Mononuclear cell (primary cell): Measurements from ENCODE around the gene NPIPB8. TPM values are rescaled to one million over a fixed set of nuclear protein-coding genes. Genes with fewer than 3 reads are reported as not detected.
"Not testable (repeated sequence)": the region's sequence is repeated elsewhere in the genome, so short reads cannot be mapped to it uniquely, and the experiment has no call there.

Experiments
- H3K27me3 ChIP-seq: 2 replicates; pipeline ENCODE4 v1.6.0; 2011; ENCODE audit warnings: low read length, control low read depth; ENCODE audit not compliant: insufficient read depth
- H3K4me1 ChIP-seq: 2 replicates; pipeline ENCODE4 v1.5.1; 2011; ENCODE audit warnings: mild to moderate bottlenecking, low read length, control low read depth; ENCODE audit not compliant: insufficient read depth
- H3K4me3 ChIP-seq: 2 replicates; pipeline ENCODE4 v1.5.1; 2011; ENCODE audit warnings: mild to moderate bottlenecking, low read length, moderate library complexity
- H3K9me3 ChIP-seq: 2 replicates; pipeline ENCODE4 v1.5.1; 2011; ENCODE audit warnings: low read depth, mild to moderate bottlenecking, control low read depth, low read length
- total RNA-seq: library from RNA; depleted of rRNA; stranded (reverse); fragments of >200 nt; gene quantifications from one replicate; pipeline ENCODE4 v1.2.3, GENCODE V29; 2012

Gene NPIPB8
- 0.10 TPM for total RNA-seq

DNA sequence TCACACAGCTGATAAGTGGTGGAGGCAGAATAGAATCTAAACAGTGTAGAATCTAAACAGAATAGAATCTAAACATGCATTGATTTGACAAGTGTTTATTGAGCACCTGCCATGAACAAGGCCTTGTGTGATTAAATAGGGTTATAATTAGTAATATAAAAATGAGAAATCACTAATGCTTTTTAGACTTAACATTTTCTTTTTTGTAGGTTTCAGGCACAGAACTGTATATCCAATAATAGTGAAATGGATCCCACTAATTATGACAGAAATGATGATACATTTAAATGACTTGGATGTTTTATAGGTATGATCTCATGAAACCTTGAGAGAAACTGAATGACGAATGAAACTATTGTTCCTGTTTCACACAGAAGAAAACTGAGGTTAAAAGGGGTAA lies at the start of gene NPIPB8:
Gene NPIPB8 (plus strand): TSS at position 301 of the 400 bp plus-strand sequence. CDS start 296 bp downstream, outside the sequence.
- not testable (repeated sequence) for H3K4me3 ChIP-seq, H3K9me3 ChIP-seq, H3K27me3 ChIP-seq, H3K4me1 ChIP-seq

DNA sequence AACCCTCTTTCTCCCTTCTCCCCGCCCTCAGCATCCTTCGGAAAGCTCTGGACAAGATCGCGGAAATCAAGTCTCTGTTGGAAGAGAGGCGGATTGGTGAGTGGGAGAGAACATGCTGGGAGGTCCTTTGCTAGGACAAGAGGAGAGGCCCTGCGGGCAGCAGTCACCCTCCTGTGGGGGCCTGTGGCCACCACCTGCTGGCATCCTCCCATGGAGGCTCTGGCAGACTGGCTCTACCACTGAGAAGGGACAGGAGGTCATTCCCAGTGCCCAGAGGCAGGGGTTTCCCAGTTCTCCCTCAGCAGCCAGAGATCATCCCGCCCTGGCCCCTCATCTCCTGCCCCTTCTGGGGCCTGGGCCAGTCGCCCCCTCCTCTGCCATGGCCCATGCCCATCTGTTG lies 48.8 kb upstream of the NPIPB8 start:
- Histone ChIP-seq H3K4me3 (no peak overlapping the region), H3K9me3 (no peaks in the 10 kb centered on the region), H3K4me1 (no peaks in the 10 kb centered on the region), H3K27me3 (no peaks in the 10 kb centered on the region)

DNA sequence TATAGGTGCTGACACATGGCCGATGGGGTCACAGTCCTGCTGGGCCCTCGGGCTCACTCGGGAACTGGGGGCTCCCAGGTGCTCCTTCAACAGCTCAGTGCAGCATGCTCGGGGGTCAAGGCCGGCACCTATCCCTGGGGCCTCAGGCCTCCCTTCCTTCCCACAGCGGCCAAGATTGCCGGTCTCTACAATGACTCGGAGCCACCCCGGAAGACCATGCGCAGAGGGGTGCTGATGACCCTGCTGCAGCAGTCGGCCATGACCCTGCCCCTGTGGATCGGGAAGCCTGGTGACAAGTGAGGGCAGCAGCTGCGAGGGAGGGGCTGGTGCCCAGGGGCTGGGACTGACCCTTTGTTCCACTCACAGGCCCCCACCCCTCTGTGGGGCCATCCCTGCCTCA lies 47.9 kb upstream of the NPIPB8 start:
- Histone ChIP-seq H3K4me1 (no peaks in the 10 kb centered on the region), H3K4me3 (no peak overlapping the region), H3K9me3 (no peaks in the 10 kb centered on the region), H3K27me3 (no peaks in the 10 kb centered on the region)

DNA sequence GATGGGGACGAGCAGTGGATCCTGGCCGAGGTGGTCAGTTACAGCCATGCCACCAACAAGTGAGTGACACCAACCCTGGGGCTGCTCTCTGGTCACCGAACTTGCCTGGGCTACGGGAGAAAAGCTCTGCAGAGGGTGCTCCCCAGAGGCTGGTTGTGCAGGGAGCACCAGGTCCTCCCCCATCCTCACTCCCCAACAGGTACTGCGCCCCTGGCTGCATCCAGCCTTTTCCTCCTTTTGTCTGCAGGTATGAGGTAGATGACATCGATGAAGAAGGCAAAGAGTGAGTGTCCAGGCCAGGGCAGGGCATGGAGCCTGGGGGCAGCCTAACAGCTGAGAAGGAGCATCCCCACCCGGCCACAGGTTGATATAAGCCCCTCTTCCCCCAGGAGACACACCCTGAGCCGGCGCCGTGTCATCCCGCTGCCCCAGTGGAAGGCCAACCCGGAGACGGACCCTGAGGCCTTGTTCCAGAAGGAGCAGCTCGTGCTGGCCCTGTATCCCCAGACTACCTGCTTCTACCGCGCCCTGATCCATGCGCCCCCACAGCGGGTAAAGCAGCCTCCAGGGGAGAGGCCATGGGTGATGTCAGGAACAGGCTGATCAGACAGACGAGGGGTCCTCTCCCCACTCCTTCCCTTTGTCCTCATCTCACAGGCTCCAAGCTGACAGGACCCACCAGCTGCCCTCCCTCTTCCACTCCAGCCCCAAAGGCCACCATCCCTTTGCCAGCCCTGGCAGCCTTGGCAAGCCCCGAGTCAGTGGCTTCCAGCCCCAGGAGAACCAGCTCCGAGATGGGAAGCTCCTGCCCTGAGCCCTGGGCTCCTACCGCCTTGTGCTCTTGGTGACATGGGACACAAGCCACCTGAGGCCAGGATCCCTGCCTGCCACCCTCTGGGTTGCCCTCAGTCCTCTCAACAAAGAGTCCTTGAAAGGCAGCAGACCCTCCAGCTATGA lies 47.2 kb upstream of the NPIPB8 start:
- H3K4me3 ChIP-seq, result no peak overlapping the region
- no peaks in the 10 kb centered on the region for H3K4me1 ChIP-seq
- H3K27me3 ChIP-seq, result no peaks in the 10 kb centered on the region
- H3K9me3 ChIP-seq, result no peaks in the 10 kb centered on the region

DNA sequence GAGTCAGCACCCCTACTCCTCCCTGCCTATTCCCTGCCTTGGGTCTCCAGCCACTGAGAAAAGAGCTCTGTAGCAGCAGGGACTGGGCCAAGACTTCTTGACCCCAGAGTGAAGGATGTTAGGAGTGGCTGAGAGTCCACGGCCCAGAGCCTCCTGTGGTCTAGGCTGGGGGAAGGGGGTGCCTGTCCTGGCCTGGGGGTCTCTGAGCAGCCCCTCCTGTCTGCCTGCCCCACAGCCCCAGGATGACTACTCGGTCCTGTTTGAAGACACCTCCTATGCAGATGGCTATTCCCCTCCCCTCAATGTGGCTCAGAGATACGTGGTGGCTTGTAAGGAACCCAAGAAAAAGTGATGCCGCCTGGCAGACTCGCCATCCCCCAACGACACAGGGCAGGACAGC lies 46.5 kb upstream of the NPIPB8 start:
- no peaks in the 10 kb centered on the region for H3K27me3 ChIP-seq
- no peaks in the 10 kb centered on the region for H3K9me3 ChIP-seq
- H3K4me1 ChIP-seq, result no peaks in the 10 kb centered on the region
- no peak overlapping the region for H3K4me3 ChIP-seq

DNA sequence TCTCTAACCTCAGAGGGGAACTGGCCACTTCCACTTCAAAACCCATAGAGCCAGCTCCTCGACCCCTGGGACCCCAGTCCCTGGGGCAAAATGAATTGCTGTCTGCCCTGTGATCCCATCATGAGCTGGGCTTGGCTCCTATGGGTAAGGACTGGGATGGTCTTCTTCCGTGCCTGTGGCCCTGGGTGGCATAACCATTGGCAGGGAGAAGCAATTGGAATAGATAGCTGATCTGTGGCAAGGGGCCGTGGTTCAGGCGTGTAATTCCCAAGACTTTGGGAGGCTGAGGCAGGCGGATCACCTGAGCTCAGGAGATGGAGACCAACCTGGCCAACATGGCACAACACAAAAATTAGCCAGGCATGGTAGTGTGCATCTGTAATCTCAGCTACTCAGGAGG lies 45.4 kb upstream of the NPIPB8 start:
- Histone ChIP-seq H3K4me1 (peaks cover 6% of the 10 kb centered on the region), H3K27me3 (no peaks in the 10 kb centered on the region), H3K4me3 (no peak overlapping the region), H3K9me3 (no peaks in the 10 kb centered on the region)

DNA sequence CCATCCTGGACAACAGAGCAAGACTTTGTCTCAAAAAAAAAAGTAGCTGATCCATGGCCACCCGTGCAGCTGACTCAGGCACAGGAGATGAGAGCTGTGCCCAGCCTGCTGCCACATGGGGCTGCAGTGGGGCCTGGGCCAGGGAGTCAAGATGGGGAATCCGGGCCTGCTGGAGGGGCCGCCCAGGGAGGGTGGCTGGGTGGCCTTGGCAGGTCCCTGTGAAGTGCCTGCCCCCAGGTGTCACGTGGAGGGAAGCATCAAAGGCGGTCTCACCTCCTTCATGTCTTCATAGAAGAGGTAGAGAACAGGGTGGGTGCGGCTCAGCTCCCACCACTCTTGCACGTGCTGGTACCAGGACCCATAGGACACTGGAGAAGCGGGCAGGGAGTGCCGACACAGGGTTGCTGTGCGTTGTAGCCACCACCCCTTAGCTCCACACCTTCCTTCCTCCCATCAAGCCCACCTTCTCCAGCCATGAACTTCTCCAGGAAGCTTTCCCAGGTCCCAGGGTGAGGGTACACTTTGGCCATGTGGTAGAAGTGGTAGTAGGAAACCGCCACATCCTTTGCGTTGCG lies 44.8 kb upstream of the NPIPB8 start:
- Histone ChIP-seq H3K4me1 (peaks cover 6% of the 10 kb centered on the region), H3K4me3 (no peak overlapping the region), H3K27me3 (no peaks in the 10 kb centered on the region), H3K9me3 (no peaks in the 10 kb centered on the region)

DNA sequence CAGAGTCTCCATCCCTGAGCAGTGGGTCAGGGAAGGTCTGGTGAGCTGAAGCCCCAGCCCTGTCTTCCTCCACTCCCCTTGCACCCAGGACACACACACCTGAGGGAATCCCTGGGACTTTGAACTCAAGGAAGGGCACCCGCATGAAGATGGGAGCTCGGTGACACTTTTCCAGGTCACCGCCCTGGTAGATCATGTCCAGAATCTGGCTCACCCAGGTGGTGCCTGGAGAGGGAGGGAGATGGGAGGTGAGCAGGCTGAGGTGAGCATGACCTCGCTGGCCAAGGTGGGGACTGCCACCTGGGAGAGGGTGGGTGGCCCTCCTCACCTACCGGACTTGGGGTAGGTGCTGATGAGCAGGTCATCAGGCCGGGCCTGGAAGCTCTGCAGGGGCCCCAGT lies 42.4 kb upstream of the NPIPB8 start:
- not testable (repeated sequence) for H3K4me3 ChIP-seq, H3K27me3 ChIP-seq, H3K4me1 ChIP-seq, H3K9me3 ChIP-seq

DNA sequence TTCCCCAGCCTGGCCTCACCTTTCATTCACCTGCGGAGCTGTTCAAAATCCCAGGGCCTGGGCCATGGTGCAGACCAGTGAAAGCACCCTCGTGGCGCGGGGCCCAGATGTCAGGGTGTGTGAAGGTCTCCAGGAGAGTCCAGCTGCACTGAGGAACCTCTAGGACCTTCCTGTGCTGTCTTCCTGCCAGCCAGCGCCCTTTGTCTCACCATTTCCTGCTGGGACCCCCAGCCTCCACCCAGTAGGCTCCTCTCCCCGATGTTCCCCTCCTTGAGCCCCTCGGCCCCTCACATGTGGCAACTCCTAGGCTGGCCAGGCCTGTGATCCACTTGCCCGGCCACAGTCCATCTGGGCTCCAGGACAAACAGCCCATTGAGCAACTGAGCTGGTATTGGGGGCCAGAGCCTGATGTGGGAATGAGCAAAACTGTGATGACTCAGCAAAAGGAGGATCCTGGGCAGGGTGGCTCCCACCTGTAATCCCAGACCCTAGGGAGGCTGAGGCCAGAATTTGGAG lies 41.7 kb upstream of the NPIPB8 start:
- no peak overlapping the region for H3K4me3 ChIP-seq
- no peaks in the 10 kb centered on the region for H3K27me3 ChIP-seq
- H3K4me1 ChIP-seq, result peaks cover 6% of the 10 kb centered on the region

DNA sequence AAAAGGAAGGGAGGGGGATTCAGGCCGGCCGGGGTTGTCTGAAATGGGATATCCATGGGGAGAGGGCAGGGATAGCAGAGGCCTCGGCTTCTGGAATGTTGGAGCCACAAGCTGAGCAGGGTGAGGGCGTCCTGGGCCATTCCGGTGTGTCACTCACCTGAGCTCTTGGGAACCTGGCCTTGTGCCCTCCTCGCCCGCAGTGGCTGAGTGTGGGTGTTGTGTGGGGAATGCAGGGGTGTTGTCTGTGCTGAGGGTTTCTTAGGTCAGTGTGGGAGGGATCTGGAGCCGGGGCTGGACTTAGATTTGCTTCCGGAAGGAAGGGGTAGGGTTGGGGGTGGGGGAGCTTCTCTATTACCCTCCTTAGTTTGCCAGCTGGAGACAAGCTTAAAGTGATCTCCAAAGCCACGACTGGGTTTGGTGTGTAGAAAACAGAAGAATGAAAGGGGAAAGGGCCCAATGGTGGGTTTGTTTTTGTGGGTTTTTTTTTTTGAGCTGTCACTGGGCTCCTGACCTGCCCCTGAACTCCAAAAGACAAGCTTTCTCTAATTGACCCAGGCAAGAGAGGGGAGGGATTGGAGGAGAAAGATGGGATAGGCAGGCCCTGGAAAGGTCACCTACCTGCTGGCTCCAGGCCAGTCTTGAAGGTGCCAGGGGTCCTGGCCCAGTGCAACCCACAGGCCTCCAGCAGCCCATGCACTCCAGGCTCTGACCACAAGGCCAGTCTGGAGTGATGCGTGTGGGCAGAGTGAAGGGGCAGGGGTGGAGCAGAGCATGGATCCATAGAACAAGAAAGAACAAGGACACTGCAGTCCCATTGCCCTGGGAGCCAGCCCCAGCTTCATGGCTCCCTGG lies 40.8 kb upstream of the NPIPB8 start, which contains the start of gene SULT1A2:
Gene SULT1A2 (minus strand): TSS at position 211 of the 852 bp plus-strand sequence. CDS start 1,120 bp downstream, outside the sequence.
- H3K27me3 ChIP-seq, result no peaks in the 10 kb centered on the region
- peaks cover 6% of the 10 kb centered on the region for H3K4me1 ChIP-seq
- no peak within 1 kb of the TSS for H3K4me3 ChIP-seq
- H3K9me3 ChIP-seq, result no peaks in the 10 kb centered on the region

More for the DNA sequence above, 41.7 kb upstream of the NPIPB8 start:
- H3K9me3 ChIP-seq, result no peaks in the 10 kb centered on the region

DNA sequence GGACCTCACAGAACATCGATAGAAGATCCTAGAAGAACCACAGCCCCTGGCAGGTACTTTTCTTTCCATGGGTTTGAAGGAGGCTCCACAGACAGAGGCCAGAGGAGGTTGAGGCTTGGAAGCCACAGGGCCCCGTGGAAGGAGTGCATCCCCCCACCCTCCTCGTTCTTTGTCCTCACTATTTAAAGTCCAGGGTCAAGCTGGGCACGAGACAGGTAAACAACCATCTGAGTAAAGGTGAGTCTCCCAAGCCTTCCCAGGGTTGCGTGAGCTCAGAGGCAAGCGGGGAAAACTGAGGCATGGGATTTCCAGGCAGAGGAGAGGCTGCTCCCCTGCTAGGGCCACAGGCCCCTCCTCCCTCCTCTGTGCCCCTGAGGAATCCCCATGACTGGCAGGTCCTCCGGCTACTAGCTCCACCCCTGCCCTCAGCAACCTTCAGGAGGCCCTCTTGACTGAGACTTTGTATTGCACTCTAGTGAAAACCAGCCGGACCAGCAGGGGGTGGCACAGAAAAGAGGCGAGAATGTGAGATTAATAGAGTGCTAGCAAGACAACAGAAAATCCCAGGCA lies 40.1 kb upstream of the NPIPB8 start:
- peaks cover 6% of the 10 kb centered on the region for H3K4me1 ChIP-seq
- no peaks in the 10 kb centered on the region for H3K27me3 ChIP-seq
- no peaks in the 10 kb centered on the region for H3K9me3 ChIP-seq

DNA sequence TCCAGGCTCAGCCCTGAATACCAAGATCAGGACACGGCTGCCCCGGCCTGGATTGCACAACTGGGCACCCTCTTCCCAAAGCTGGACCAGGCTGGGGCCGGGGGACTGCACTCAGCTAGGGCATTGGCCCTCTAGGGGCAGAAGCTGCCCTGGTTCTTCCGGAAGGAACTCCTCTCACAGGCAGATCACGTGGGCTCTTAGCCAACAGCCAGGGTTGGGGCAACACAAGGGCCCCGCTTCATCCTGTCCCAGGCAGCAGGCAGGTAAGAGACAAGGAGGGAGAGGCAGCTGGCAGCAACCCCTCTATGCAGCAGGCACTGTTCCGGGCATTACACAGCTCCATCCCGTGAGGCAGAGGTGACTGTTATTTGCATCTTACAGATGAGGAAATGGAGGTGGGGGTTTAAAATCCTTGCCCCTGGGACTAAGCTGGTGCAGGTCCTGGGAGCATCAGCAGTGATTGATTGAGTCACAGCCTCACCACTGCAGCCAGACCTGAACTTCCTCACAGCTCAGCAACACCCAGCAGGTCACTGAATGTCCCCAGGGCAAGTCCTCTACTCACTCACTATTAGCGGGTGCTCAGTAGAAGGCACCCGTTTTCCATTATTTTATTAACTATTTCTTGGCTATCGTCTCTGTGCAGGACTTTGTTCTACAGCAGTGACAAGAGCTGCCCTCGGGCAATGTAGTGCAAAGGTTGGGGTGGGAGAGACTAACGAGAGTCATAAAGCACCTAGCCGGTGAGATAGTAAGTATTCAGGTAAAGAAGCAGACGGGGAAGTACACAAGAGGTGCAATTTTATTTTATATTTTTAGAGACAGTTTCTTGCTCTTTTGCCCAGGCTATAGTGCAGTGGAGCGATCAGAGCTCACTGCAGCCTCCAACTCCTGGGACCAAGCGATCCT lies 38.2 kb upstream of the NPIPB8 start:
- H3K27me3 ChIP-seq, H3K4me3 ChIP-seq, H3K9me3 ChIP-seq: not testable (repeated sequence)

More for the DNA sequence above, 40.1 kb upstream of the NPIPB8 start:
- no peak overlapping the region for H3K4me3 ChIP-seq

DNA sequence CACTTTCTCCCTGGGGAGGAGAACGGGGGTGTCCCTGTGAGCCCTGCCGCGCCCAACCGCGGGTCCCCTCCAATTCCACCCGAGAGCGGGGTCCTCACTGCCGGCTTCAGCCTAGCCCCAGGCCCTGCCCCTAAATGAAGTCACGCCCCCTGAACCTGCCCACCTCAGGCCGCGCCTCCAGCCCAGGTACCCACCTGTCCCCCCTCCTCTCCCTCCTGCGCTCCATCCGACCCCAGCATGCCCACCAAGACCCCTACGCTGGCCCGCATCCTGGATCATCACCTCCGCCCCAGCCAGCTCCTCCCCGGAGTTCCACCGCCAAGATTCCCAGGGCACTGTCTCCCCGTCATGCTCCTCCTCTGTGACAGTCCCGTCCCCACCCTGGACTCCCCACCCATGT lies 36.9 kb upstream of the NPIPB8 start:
- H3K27me3 ChIP-seq, H3K4me1 ChIP-seq, H3K4me3 ChIP-seq, H3K9me3 ChIP-seq: not testable (repeated sequence)

More for the DNA sequence above, 38.2 kb upstream of the NPIPB8 start:
- not testable (repeated sequence) for H3K4me1 ChIP-seq

DNA sequence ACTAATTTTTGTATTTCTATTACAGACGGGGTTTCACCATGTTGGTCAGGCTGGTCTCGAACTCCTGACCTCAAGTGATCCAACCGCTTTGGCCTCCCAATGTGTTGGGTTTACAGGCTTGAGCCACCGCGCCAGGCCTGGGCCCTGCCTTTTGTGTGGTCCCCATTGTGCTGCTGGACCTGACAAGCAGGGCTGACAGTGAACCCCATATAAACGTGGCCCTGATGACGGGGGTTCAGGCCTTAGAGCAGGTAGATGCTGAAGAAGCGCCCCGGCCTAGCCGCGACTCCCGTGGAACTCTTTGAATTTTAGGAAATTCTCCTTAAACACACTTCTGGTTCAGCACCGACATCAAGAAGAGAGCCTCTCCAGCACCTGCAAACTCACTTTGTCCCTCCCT lies 36.3 kb upstream of the NPIPB8 start:
- not testable (repeated sequence) for H3K27me3 ChIP-seq, H3K9me3 ChIP-seq, H3K4me1 ChIP-seq, H3K4me3 ChIP-seq
